Hepatic stellate cell (primary cell): ENCODE results near the gene CYP4F11.
"Not testable (repeated sequence)": the region's sequence is repeated elsewhere in the genome, so short reads cannot be mapped to it uniquely, and the experiment has no call there.

Source experiments
- DNase-seq: peaks from one replicate; pipeline ENCODE4 v3.0.0; 2011; ENCODE audit warnings: low spot score

CYP4F11 gene

GRCh38 chr19:15883329-15883728 lies 51.0 kb downstream of the CYP4F11 start:
- not testable (repeated sequence) for DNase-seq

GRCh38 chr19:15874821-15875474 lies 59.4 kb downstream of the CYP4F11 start:
- no peak for DNase-seq

GRCh38 chr19:15873771-15874170 lies 60.6 kb downstream of the CYP4F11 start:
- DNase-seq: not testable (repeated sequence)

GRCh38 chr19:15871570-15871969 lies 62.8 kb downstream of the CYP4F11 start:
- DNase-seq: no peak

GRCh38 chr19:15869873-15870272 lies 64.5 kb downstream of the CYP4F11 start:
- DNase-seq: no peak

GRCh38 chr19:15869109-15869555 lies 65.2 kb downstream of the CYP4F11 start:
- DNase-seq: peak; percentile 45

GRCh38 chr19:15866636-15867035 lies 67.7 kb downstream of the CYP4F11 start:
- no peak for DNase-seq

GRCh38 chr19:15864824-15865223 lies 69.5 kb downstream of the CYP4F11 start:
- no peak for DNase-seq

GRCh38 chr19:15863272-15863671 lies 71.1 kb downstream of the CYP4F11 start:
- DNase-seq: no peak

GRCh38 chr19:15862444-15862843 lies 71.9 kb downstream of the CYP4F11 start:
- no peak for DNase-seq
